GM23248 (cell line): ENCODE data around the gene RPL7L1. TPM values are rescaled to one million over a fixed set of nuclear protein-coding genes. Genes with fewer than 3 reads are reported as not detected.
"Not testable (repeated sequence)": the region's sequence is repeated elsewhere in the genome, so short reads cannot be mapped to it uniquely, and the experiment has no call there.

Experiments used
- DNase-seq: peaks from one replicate; pipeline ENCODE4 v3.0.0-alpha.2; 2015
- H2AFZ ChIP-seq: fragments of 200-600 bp; sonication (generic); 2 replicates; pipeline ENCODE4 v1.6.1; 2016; ENCODE audit warnings: antibody characterized with exemption
- H3F3A ChIP-seq: fragments of 200-600 bp; sonication (generic); 2 replicates; pipeline ENCODE4 v1.6.1; 2016; ENCODE audit warnings: mild to moderate bottlenecking, antibody characterized with exemption, mixed run types; ENCODE audit not compliant: insufficient read depth
- H3K27ac ChIP-seq: fragments of 200-600 bp; sonication (generic); 2 replicates; pipeline ENCODE4 v1.5.1; 2016; ENCODE audit warnings: mild to moderate bottlenecking
- H3K27me3 ChIP-seq: fragments of 200-600 bp; sonication (generic); replicated peaks from 2 replicates; pipeline ENCODE4 v1.6.1; 2016; ENCODE audit warnings: mild to moderate bottlenecking; ENCODE audit not compliant: insufficient read depth
- H3K36me3 ChIP-seq: fragments of 200-600 bp; sonication (generic); 2 replicates; pipeline ENCODE4 v1.6.1; 2016; ENCODE audit warnings: low read depth, mild to moderate bottlenecking
- H3K4me1 ChIP-seq: fragments of 200-600 bp; sonication (generic); 2 replicates; pipeline ENCODE4 v1.6.1; 2016; ENCODE audit warnings: mild to moderate bottlenecking; ENCODE audit not compliant: insufficient read depth
- H3K4me2 ChIP-seq: fragments of 200-600 bp; sonication (generic); one replicate; pipeline ENCODE4 v1.6.1; 2016; ENCODE audit warnings: mild to moderate bottlenecking; ENCODE audit not compliant: unreplicated experiment
- H3K4me3 ChIP-seq: fragments of 200-600 bp; sonication (generic); 2 replicates; pipeline ENCODE4 v1.5.1; 2016; ENCODE audit warnings: mild to moderate bottlenecking
- H3K79me2 ChIP-seq: fragments of 200-600 bp; sonication (generic); 2 replicates; pipeline ENCODE4 v1.6.1; 2016; ENCODE audit warnings: mild to moderate bottlenecking; ENCODE audit not compliant: insufficient read depth
- H3K9ac ChIP-seq: fragments of 200-600 bp; sonication (generic); 2 replicates; pipeline ENCODE4 v1.6.1; 2016; ENCODE audit warnings: mild to moderate bottlenecking
- H3K9me2 ChIP-seq: fragments of 200-600 bp; sonication (generic); 2 replicates; pipeline ENCODE4 v1.6.1; 2016; ENCODE audit warnings: mixed run types, mild to moderate bottlenecking, moderate library complexity; ENCODE audit not compliant: insufficient read depth
- H3K9me3 ChIP-seq: fragments of 200-600 bp; sonication (generic); one replicate; pipeline ENCODE4 v1.6.1; 2017; ENCODE audit warnings: low read depth
- H4K20me1 ChIP-seq: fragments of 200-600 bp; sonication (generic); 2 replicates; pipeline ENCODE4 v1.6.0; 2016; ENCODE audit not compliant: insufficient read depth
- EZH2 ChIP-seq: fragments of 200-600 bp; sonication (generic); IDR thresholded peaks from 2 replicates; pipeline ENCODE4 v1.6.1; 2018; ENCODE audit warnings: antibody characterized with exemption, mild to moderate bottlenecking; ENCODE audit not compliant: insufficient read depth, poor library complexity, severe bottlenecking
- EZH2phosphoT487 ChIP-seq: fragments of 200-600 bp; sonication (generic); IDR thresholded peaks from 2 replicates; pipeline ENCODE4 v1.6.1; 2018; ENCODE audit warnings: antibody characterized with exemption, moderate library complexity, mild to moderate bottlenecking, low read depth; ENCODE audit not compliant: insufficient read depth
- WGBS, 2 experiments: methylation state at CpG; one replicate each; pipeline ENCODE4 v1.1.6; 2015 to 2017; ENCODE audit warnings: low lambda C conversion rate in 2 of 2, low coverage in 1 of 2; ENCODE audit errors: missing lambda C conversion rate in 2 of 2; 5-methylcytosine and 5-hydroxymethylcytosine counted together
- in situ Hi-C: fragments of 300-500 bp; cut with MboI; formaldehyde crosslinking; loops from 2 replicates; pipeline ENCODE4 v1.15.0; 2020
- polyA plus RNA-seq: library from polyadenylated mRNA; unstranded; fragments of >200 nt; fragmentation: Nextera tagmentation; extraction: Ambion mirVana; gene quantifications from 2 replicates; pipeline ENCODE4 v1.2.1, GENCODE V29; 2016
- total RNA-seq: library from RNA; depleted of rRNA; stranded (reverse); fragments of >200 nt; shearing (Covaris generic); gene quantifications from 2 replicates; pipeline ENCODE4 v1.2.3, GENCODE V29; 2014

The RPL7L1 gene
- total and polyA plus RNA-seq, 2 experiments from 2014 or later: 88.2 to 133 TPM

DNA sequence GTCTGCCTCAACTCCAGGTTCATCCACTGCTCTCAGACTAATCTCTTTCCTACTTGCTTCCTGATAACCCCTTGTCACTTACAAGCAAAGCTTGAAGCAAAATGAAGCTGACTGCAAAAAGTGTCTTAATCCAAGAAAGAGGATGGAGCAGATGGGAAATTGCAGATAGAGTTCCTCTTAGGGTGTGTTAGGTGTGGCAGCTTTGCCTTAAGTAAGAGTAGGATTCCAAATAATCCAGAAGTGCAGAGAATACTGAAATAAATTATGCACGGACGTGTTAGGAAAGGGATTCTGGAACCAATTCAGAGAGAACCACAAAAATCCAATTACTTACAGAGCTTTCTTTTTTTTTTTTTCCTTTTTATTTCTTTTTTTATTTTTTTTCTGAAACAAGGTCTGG, 6.1 kb upstream of the RPL7L1 start:
- TF ChIP-seq EZH2 (no peak), EZH2phosphoT487 (no peak)
- Histone ChIP-seq H3K4me2 (no peak overlapping the region), H3K27ac (no peak overlapping the region), H3K9me2 (no peaks in the 10 kb centered on the region), H3F3A (peaks cover 9% of the 10 kb centered on the region; the same call in 1 of the 2 replicates), H4K20me1 (no peaks in the 10 kb centered on the region), H3K9ac (no peak overlapping the region), H3K36me3 (no peaks in the 10 kb centered on the region; the same call in 1 of the 2 replicates), H3K4me1 (no peaks in the 10 kb centered on the region), H3K4me3 (no peak overlapping the region), H3K27me3 (no peaks in the 10 kb centered on the region), H2AFZ (no peak overlapping the region), H3K9me3 (no peaks in the 10 kb centered on the region), H3K79me2 (no peaks in the 10 kb centered on the region)
- WGBS, 2 experiments: 4 to 27% methylated on average over 2 of the region's 2 CpGs
- DNase-seq: no peak
- in situ Hi-C loops: loop anchor here (10.0 kb wide), 1 partner anchor 209 kb away; no protein-coding TSS in a partner anchor

DNA sequence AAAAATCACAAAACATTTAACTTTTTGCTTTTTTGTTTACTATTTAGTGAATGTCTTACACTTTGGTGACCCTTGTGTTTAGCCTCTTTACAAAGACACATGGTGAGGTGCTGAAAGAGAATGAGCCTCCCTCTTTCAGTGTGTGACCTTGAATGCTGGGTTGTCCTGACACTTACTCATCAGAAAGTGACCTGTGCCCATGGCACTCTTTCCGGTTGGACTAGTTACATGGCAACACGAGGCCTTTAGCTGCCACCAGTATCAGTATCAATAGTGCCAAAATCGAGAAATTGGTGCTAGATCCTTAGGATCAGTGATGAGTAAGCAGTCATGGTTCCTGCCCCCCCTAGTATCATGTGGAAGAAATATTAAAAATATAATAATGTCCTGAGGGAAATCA, 1.7 kb upstream of the RPL7L1 start:
- WGBS, 2 experiments: 38 to 40% methylated on average over 3 of the region's 3 CpGs
- no peak for TF ChIP-seq EZH2
- TF ChIP-seq EZH2phosphoT487: no peak

DNA sequence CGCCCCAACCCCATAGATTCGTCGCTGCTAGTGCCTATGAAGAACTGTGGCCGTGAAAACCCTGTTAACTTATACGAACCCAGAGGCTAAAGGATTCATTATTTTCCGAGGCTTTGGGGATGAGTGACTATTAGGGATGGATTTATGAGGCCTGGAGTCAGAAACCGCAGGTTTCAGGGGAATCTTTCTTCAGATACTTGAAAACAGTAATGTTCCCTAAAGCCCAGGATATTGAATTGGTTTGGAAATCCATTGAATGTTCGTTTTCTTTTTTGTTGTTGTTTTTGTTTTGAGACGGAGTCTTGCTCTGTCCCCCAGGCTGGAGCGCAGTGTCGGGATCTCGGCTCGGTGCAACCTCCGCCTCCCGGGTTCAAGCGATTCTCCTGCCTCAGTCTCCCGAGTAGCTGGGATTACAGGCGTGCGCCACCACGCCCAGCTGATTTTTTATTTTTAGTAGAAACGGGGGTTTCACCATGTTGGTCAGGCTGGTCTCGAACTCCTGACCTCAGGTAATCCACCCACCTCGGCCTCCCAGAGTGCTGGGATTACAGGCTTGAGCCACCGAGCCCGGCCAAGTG, 913 bp downstream of the RPL7L1 start:
- H3K9me2 ChIP-seq, H3K9me3 ChIP-seq, DNase-seq, in situ Hi-C loops, H3K27me3 ChIP-seq, H4K20me1 ChIP-seq: not testable (repeated sequence)
- Histone ChIP-seq H3K4me1 (peaks cover 13% of the 10 kb centered on the region; the same call in 1 of the 2 replicates), H3K4me2 (peak overlapping the region; percentile 93), H3F3A (peaks cover 28% of the 10 kb centered on the region), H3K27ac (peak overlapping the region; percentile 93), H3K36me3 (peaks cover 32% of the 10 kb centered on the region), H2AFZ (peak overlapping the region; percentile 97), H3K79me2 (peaks cover 54% of the 10 kb centered on the region), H3K4me3 (peak overlapping the region; percentile 96), H3K9ac (peak overlapping the region; percentile 98)
- WGBS, 2 experiments: 8 to 12% methylated on average over 25 of the region's 25 CpGs

More for the DNA sequence above, 1.7 kb upstream of the RPL7L1 start:
- peaks cover 9% of the 10 kb centered on the region; the same call in 1 of the 2 replicates for H3F3A ChIP-seq
- H4K20me1 ChIP-seq: no peaks in the 10 kb centered on the region
- H3K4me3 ChIP-seq: no peak overlapping the region
- H3K27me3 ChIP-seq: no peaks in the 10 kb centered on the region
- H3K79me2 ChIP-seq: peaks cover 29% of the 10 kb centered on the region
- no peak overlapping the region for H3K4me2 ChIP-seq
- in situ Hi-C loops: loop anchor here (10.0 kb wide), 1 partner anchor 213 kb away; no protein-coding TSS in a partner anchor
- H3K9me2 ChIP-seq: no peaks in the 10 kb centered on the region
- H2AFZ ChIP-seq: peak overlapping the region; percentile 84
- DNase-seq: peak; percentile 18
- H3K36me3 ChIP-seq: peaks cover 6% of the 10 kb centered on the region
- H3K27ac ChIP-seq: peak overlapping the region; percentile 34; the same call in 1 of the 2 replicates
- H3K9ac ChIP-seq: 0 out of 2 replicates have a peak overlapping the region, but pooled peaks have one; percentile 13
- H3K9me3 ChIP-seq: no peaks in the 10 kb centered on the region
- peaks cover 13% of the 10 kb centered on the region; the same call in 1 of the 2 replicates for H3K4me1 ChIP-seq

DNA sequence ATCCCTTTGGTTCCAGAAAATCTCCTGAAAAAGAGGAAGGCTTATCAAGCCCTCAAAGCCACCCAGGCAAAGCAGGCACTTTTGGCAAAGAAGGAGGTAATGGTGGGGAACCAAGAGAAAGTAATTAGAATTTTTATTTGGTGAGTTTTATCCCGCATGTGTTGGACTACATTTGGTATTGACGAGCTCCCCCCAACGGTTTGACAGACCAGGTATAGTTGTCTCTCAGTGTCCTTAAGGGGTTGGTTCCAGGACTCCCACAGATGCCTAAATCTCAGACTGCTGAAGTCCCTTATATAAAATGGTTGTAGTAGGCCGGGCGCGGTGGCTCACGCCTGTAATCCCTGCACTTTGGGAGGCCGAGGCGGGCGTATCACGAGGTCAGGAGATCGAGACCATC, 1.5 kb downstream of the RPL7L1 start:
- peak overlapping the region; percentile 93; the same call in 1 of the 2 replicates for H3K27ac ChIP-seq
- peaks cover 13% of the 10 kb centered on the region; the same call in 1 of the 2 replicates for H3K4me1 ChIP-seq
- H3K9me3 ChIP-seq, H3K9me2 ChIP-seq, H3K27me3 ChIP-seq, H2AFZ ChIP-seq, in situ Hi-C loops, H4K20me1 ChIP-seq, DNase-seq: not testable (repeated sequence)
- H3K4me3 ChIP-seq: peak overlapping the region; percentile 96
- H3K36me3 ChIP-seq: peaks cover 37% of the 10 kb centered on the region
- 77 to 78% methylated on average over 11 to 12 of the region's 12 CpGs for WGBS, 2 experiments
- peaks cover 59% of the 10 kb centered on the region for H3K79me2 ChIP-seq
- H3K9ac ChIP-seq: peak overlapping the region; percentile 98
- H3K4me2 ChIP-seq: peak overlapping the region; percentile 93
- H3F3A ChIP-seq: peaks cover 33% of the 10 kb centered on the region

DNA sequence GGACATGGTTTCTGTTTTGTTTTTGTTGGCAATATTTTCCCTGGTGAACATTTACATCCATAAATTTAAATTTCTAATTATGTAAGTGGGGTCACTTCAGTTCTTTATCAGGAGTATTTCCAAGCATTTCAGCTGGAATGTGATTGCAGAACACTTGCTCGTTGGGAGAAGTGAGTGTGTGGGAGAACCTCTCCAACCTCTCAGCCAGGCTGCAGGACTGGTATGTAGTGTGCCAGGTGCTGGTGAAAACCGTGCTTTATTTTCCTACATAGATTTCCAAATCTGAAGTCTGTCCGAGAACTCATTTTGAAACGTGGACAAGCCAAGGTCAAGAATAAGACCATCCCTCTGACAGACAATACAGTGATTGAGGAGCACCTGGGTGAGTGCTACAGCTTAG, 6.3 kb downstream of the RPL7L1 start:
- peaks cover 61% of the 10 kb centered on the region for H3K79me2 ChIP-seq
- H3K9me2 ChIP-seq: no peaks in the 10 kb centered on the region
- peaks cover 25% of the 10 kb centered on the region for H3K4me1 ChIP-seq
- TF ChIP-seq EZH2phosphoT487 (no peak), EZH2 (no peak)
- H3K27ac ChIP-seq: no peak overlapping the region
- in situ Hi-C loops: no loop called here
- peaks cover 42% of the 10 kb centered on the region for H3K36me3 ChIP-seq
- 82 to 88% methylated on average over 4 of the region's 4 CpGs for WGBS, 2 experiments
- no peaks in the 10 kb centered on the region for H4K20me1 ChIP-seq
- no peak overlapping the region for H3K4me2 ChIP-seq
- no peak for DNase-seq
- H3K4me3 ChIP-seq: no peak overlapping the region
- H2AFZ ChIP-seq: no peak overlapping the region
- no peaks in the 10 kb centered on the region for H3K27me3 ChIP-seq
- H3K9ac ChIP-seq: no peak overlapping the region
- H3F3A ChIP-seq: peaks cover 49% of the 10 kb centered on the region
- no peaks in the 10 kb centered on the region for H3K9me3 ChIP-seq

DNA sequence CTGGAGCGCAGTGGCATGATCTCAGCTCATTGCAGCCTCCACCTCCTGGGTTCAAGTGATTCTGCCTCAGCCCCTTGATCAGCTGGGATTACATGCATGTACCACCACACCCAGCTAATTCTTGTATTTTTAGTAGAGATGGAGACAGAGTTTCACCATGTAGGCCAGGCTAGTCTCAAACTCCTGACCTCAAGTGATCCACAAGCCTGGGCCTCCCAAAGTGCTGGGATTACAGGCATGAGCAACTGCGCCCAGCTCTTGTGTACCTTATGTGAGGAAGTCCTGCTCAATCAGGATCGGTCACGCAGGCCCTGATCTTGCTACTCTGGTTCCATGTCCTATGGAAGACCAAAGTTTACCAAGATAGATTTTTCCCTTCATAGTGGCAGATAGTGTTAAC, 8.8 kb downstream of the RPL7L1 start:
- Histone ChIP-seq H3K4me1 (peaks cover 13% of the 10 kb centered on the region), H3K27ac (peak overlapping the region; percentile 94; the same call in 1 of the 2 replicates), H3K36me3 (peaks cover 31% of the 10 kb centered on the region), H3K79me2 (peaks cover 36% of the 10 kb centered on the region), H3F3A (peaks cover 45% of the 10 kb centered on the region)
- in situ Hi-C loops, DNase-seq, H3K9ac ChIP-seq, H3K4me2 ChIP-seq, H3K9me2 ChIP-seq, H3K4me3 ChIP-seq, H2AFZ ChIP-seq, H3K9me3 ChIP-seq, H3K27me3 ChIP-seq, H4K20me1 ChIP-seq: not testable (repeated sequence)
- 76 to 84% methylated on average over 4 of the region's 4 CpGs for WGBS, 2 experiments
